ENCODE results near the gene SWI5.

SWI5 gene

DNA sequence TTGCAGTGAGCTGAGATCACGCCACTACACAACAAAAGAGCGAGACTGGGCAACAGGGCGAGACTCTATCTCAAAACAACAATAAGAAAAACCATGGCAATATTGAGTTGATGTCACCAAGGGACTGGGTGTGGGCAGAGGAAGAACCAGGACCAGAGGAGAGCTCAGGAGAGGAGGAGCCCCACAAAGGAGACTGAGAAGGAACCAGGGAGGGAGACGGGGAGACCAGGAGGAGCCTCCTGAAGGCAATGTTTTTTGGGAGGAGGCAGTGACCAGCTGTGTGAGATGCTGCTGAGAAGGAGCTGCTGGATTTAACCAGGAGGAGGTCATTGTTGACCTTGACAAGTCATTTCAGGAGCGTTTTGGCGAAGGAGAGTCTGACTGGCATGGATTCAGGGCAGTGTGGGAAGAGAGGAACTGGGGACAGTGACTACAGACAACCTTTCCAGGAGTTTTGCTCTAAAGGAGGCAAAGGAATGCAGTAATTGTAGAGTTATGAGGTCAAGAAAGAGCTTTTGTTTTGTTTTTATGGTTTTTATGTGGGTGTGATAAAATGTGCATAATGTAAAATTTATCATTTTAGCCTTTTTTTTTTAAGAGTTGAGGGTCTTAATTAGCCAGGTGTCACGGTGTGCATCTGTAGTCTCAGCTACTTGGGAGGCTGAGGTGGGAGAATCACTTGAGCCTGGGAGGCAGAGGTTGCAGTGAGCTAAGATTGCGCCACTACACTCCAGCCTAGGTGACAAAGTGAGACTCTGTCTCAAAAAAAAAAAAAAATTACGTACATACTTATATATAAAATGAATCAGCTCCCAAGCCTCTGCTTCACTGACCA lies 28.3 kb downstream of the SWI5 start:
- no peak overlapping the region for H3K4me3 ChIP-seq
- H3K27ac ChIP-seq = peak overlapping the region in 9 of 21 experiments; percentile 12 to 83 (median 39)

DNA sequence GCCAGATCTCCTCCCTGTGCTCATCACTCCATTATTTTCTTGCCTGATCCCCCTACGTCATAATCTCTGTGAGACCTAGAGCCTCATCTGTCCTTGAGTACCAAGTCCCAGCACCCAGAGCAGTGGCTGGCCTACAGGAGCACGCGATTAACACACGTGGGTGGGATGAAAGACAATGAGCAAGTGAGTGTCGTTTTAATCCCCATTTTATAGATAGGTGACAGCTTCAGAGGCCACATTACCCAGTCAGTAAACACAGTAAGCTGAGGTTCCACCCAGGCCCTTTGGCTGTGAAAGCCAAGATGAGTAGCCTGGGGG lies 28.9 kb downstream of the SWI5 start:
- Histone ChIP-seq H3K27ac (peak overlapping the region in 10 of 21 experiments; percentile 29 to 83 (median 38)), H3K4me3 (no peak overlapping the region)

DNA sequence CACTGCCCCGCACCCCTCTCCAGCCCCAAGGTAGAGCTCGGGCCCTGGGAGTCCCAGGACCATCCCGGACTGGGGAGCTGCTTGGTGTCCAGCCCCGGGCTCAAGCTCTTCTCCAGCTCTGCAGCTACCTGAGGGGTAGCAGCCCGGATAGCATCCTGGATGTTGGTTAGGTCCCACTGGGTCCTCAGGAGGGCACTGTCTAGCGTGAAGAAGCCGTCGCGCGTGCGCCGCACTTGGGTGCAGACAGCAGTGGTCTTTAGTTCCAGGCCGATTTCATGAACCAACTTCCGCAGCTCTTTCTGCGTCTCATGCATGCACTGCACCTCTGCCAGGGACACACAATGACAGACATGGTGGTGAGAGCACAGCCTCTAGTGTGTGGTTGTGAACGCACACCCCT lies 33.5 kb downstream of the SWI5 start:
- no peak overlapping the region for H3K27ac ChIP-seq
- no peak overlapping the region for H3K4me3 ChIP-seq

DNA sequence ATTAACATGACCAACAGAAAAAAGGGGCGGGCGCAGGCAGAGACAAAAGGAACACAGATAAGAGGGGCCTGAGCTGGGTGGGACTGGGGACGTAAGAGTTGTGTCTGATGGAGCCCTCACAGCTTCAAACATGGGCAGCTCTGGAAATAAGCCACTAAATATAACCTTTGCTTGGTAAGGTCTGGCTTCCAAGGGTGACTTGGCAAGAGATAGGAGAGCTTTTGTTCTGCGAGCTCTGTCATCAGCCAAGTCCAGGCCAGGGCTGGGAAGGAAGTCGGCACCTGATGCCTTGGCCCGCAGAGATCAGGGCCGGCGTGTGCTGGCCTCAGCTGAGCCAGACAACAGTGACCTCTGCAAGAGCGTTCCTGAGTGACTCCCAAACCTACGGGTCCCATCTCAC lies 34.4 kb downstream of the SWI5 start:
- H3K27ac ChIP-seq = no peak overlapping the region
- H3K4me3 ChIP-seq = no peak overlapping the region

DNA sequence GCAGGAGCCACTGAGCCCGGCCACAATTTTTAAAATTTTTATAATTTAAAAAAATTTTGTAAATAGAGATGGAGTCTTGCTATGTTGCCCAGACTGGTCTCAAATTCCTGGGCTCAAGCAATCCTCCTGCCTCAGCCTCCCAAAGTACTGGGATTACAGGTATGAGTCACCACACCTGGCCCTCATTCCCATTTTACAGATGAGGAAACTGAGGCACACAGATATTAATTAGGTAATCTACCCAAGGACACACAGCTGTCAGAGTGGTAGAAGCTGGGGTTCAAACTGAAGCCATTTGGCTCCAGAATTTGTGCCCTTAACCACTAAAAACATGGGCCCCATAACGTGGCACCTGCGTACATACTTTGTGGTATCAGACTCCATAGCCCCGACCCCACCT lies 38.6 kb downstream of the SWI5 start:
- no peak overlapping the region for H3K27ac ChIP-seq
- no peak overlapping the region for H3K4me3 ChIP-seq

DNA sequence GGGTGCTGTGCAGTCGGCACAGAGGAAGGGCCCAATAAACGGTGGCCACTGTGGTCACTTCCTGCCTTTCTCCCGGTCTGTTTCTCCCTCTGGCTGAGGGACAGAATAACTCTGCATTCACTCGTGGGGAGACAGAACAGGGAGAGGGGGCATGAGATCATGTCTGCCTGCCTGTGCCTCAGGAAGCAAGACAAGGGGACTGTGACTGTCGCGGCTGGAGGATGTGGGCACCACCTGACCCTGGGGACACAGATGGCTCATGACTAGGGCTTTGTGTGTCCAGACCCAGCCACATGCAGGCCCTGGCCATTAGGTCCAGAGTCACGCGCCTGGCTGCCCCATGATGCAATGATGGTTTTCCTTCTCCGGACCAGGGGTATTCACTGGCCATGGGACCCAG lies 40.3 kb downstream of the SWI5 start:
- Histone ChIP-seq H3K4me3 (no peak overlapping the region), H3K27ac (peak overlapping the region in 1 of 21 experiments; percentile 50)

DNA sequence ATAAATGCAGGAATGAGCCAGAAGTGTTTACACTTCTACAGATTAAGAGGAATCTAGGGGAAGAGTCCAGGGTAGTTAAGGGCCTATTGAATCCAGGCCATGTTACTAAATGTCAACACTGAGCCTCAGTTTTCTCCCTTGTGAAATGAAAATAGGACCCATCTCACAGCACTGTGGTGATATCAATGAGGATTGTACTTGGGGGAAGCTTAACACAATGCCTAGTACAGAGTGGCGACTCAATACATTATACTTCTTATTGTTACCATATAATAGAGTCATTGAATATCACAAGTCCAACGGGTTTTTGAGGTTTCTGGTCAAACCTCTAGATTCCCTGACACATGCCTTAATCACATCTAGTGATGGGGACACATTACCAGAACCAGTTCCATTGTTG lies 41.6 kb downstream of the SWI5 start:
- Histone ChIP-seq H3K4me3 (no peak overlapping the region), H3K27ac (peak overlapping the region in 1 of 21 experiments; percentile 50)

DNA sequence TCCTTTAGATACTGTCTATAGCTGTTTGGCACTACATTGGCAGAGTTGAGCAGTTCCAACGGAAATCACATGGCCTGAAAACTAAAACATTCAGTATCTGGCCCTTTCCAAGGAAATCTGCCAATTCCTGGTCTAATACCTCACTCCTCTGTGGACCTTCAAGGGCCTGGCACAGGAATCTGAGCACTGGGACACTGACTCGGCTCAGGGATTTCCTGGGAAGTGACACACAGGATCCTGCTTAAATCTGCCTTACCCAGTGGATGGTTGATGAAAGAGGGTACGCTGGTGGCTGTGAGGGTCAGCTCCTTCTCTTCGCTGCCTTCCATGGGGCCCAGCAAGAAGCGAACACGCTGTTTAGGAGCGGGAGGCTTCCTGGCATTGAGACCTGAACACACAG lies 45.3 kb downstream of the SWI5 start:
- peak overlapping the region in 6 of 7 experiments; percentile 77 to 98 (median 88) for H3K4me3 ChIP-seq
- H3K27ac ChIP-seq = peak overlapping the region in 6 of 21 experiments; percentile 78 to 94 (median 90)

DNA sequence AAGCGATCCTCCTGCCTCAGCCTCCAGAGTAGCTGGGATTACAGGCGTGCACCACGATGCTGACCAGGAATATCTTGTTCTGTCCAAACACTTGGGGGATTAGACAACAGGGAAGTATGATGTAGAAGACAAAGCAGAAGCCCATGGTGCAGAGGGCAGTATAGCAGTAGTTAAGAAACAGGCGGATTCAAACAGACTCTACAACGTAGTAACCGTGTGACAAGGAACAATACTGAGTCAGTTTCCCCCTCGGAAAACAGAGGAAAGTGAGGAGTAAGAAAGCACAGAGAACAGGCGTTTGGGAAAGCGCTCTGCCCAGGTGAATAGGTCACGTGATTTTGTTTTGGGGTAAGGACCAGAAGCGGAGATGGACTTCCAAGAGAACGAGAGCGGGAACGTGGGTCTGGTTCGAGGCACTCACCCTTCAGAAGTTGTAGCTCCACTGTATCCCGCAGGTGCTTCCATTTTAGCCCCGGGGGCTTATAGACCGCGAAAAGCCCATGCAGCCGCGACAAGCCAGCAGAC lies 45.9 kb downstream of the SWI5 start:
- peak overlapping the region in 20 of 21 experiments; percentile 77 to 98 (median 91) for H3K27ac ChIP-seq
- peak overlapping the region; percentile 72 to 98 (median 87) for H3K4me3 ChIP-seq

DNA sequence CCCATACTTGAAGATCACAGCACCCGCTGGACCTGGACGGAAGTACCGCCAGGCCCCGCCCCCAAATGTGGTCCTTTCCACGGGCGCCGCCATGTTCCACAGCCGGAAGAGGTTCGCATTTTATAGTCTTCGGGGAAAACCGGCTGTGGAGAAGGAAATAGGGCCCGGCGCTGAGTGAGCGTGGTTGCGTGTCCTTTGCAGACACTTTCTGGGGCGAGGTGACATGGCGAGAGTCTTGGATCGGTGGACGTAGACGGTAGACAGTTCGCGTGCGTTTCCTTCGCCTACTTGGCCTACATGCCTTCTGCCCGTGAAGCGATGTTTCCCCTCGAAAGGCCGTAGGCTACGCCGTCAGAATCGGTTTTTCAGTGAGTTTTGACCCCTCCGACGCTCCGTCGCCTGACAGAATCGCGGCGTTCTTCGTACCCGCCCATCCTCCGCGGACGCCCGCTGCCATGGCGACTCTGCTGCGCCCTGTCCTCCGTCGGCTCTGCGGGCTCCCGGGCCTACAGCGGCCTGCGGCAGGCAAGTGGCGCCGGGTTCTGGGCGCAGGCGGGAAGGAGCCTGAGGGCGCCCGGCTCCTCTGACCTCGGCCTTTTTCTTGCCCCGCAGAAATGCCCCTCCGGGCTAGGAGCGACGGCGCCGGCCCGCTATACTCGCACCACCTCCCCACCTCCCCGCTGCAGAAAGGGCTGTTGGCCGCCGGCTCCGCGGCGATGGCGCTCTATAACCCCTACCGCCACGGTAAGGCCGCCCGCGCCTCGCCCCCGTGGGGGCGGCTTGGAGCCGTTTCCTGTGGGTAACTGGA lies 46.5 kb downstream of the SWI5 start, which contains the start of the genes COQ4 and TRUB2:
Gene COQ4, plus strand, starts transcription at position 436 of the 808 bp plus-strand sequence. Its CDS starts 20 bp downstream, at position 456.
Gene TRUB2, minus strand, starts transcription at position 44 of the 808 bp plus-strand sequence. Its CDS starts 39 bp downstream, at position 5.
- Histone ChIP-seq H3K27ac (peak within 1 kb of the TSS; percentile 31 to 98 (median 91)), H3K4me3 (peak within 1 kb of the TSS; percentile 72 to 98 (median 87))

DNA sequence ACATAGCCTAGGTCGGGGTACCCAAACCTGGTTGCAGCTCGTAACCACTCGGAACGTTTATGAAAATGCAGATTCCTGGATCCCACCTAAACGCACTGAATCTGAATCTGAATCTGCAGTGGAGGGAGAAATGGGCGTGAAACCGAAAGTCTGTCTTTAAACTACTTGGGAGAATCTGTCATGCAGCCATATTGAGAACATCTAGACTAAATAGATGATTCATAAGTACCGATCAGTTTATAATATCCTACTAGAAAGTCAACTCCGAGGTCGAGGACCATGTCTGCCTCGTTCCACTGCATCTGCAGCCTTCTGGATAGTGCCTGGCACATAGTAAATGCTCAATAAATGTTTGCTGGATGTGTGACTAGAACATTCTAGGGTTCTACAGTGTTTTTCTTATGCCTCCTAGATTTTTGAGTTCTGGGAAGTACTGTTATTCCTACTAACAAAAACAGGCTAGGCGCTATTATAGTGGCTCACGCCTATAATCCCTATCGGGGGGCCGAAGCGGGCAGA lies 47.2 kb downstream of the SWI5 start:
- Histone ChIP-seq H3K4me3 (peak overlapping the region; percentile 72 to 98 (median 87)), H3K27ac (peak overlapping the region in 20 of 21 experiments; percentile 77 to 98 (median 91))

DNA sequence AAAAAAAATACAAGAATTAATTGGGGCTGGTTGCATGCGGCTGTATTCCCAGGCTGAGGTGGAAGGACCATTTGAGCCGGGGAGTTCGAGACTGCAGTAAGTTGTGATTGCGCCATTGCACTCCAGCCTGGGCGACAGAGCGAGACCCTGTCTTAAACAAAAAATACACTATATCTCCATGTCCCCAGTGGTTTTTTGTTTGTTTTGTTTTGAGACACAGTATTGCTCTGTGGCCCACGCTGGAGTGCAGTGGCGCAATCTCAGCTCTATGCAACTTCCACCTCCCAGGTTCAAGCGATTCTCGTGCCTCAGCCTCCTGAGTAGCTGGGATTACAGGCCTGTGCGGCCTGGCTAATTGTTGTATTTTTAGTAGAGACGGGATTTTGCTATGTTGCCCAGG lies 47.7 kb downstream of the SWI5 start:
- H3K4me3 ChIP-seq = peak overlapping the region; percentile 72 to 98 (median 87)
- peak overlapping the region in 16 of 21 experiments; percentile 5 to 98 (median 90) for H3K27ac ChIP-seq

DNA sequence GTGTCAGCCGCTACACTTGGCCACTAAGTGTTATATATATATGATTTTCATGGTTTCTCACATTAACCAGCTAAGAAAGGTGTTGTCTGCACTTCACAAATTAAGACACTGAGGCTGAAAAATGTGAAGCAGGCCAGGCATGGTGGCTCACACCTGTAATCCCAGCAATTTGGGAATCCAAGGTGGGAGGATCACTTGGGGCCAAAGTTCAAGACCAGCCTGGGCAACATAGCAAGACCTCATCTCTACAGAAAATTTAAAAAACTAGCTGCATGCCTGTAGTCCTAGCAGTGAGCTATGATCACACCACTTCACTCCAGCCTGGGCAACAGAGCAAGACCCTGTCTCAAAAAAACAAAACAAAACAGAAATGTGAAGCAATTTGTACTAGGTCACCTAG lies 48.3 kb downstream of the SWI5 start:
- Histone ChIP-seq H3K4me3 (no peak overlapping the region), H3K27ac (peak overlapping the region in 5 of 21 experiments; percentile 3 to 90 (median 20))

DNA sequence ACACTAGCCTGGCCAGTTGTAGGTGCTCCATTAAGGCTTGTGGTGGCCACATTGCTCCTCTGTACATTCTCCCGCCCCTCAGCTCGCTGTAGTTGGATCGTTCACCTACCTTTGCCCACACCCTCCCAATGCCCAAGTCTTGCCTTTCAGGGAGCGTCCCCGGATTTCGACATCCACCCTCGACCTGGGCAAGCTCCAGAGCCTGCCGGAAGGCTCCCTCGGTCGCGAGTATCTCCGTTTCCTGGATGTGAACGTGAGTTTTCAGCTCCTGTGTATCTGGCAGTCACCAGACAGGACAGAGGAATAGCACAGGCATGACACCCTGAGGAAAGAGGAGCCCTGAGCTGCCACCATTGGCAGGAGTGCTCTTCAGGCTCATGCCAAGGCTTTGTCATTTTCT lies 49.6 kb downstream of the SWI5 start:
- H3K27ac ChIP-seq = peak overlapping the region in 14 of 21 experiments; percentile 3 to 90 (median 40)

DNA sequence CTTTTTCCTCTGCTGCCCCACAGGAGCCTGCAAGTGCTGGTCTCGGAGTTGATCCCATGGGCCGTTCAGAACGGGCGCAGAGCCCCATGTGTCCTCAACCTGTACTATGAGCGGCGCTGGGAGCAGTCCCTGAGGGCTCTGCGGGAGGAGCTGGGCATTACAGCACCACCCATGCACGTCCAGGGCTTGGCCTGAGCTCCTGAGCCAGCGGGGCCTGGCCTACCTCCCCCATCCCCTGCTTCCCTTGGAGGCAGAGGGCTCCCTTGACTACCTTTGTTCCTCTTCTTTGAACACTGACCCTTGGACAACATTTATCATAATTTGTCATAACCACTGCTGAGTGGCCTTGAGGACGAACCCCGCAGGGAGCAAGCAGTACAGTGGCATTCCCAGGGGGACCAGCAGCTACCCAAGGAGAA lies 57.4 kb downstream of the SWI5 start:
- H3K4me3 ChIP-seq = no peak overlapping the region

More for the DNA sequence above, 49.6 kb downstream of the SWI5 start:
- no peak overlapping the region for H3K4me3 ChIP-seq

DNA sequence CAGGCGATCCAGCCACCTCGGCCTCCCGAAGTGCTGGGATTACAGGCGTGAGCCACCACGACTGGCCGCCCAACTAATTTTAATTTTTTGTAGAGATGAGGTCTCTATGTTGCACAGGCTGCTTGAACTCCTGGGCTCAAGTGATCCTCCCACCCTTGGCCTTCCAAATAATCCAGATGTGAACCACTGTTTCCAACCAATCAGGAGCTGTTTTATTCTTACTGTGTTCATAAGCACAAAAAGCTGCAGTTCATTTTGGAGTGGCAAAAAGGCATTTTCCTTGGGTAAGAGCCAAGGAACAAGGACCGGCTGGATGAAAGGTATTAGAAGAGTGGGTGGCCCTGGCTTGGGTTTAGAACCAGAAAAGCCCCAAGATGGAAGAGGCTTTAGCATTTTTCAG lies 59.1 kb downstream of the SWI5 start:
- Histone ChIP-seq H3K27ac (no peak overlapping the region), H3K4me3 (no peak overlapping the region)

More for the DNA sequence above, 57.4 kb downstream of the SWI5 start:
- no peak overlapping the region for H3K27ac ChIP-seq

DNA sequence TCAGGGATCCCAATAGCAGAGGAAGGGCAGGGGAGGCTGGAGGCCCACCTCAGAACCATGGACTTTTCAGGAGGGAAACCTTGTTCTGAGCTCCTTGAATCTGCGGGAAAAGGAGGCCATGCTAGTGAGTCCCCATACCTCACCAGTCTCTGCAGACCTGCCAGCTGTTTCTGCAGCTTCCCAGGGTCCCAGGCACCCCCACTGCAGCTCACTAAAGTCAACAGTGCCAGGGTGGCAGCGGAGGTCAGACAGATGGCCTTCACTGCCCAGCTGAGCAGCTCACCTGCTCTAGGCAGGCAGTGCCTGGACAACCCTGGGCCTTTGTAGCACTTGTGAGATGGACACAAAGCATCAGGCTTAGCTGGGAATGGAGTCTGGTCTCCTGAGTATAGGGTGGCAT lies 59.8 kb downstream of the SWI5 start:
- Histone ChIP-seq H3K27ac (no peak overlapping the region), H3K4me3 (no peak overlapping the region)

DNA sequence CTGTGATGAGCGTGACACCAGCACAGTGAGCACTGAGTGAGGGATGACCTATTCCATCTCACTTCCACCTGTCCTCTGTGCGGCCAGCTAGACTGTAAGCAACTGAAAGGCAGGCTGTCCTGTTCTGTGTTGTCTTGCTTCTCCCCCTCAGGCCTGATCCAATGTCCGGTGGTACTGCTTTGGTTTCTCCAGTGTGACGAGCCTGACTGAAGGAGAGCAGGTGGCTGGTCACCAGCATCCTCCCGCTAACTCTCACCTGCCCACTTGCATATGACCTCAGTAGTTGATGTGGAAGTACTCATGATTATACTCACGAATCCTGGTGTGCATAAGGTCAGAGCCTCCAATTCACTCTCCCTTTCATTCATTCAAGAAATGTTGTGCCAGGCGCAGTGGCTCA lies 61.9 kb downstream of the SWI5 start:
- Histone ChIP-seq H3K27ac (no peak overlapping the region), H3K4me3 (no peak overlapping the region)

Measured in skin epidermis (tissue), 12 donors.